Measurements from ENCODE around the gene LRP2. TPM values are rescaled to one million over a fixed set of nuclear protein-coding genes. Genes with fewer than 3 reads are reported as not detected.

The LRP2 gene
- total and polyA plus RNA-seq, 4 donors: 0.19 to 5.7 (median 0.40) TPM

GRCh38 chr2:169339657-169340056 lies 22.7 kb downstream of the LRP2 start:
- Histone ChIP-seq H3K4me3 (ENCODE audit: low read depth in 1 of 3, low read length in 3 of 3) (no peak overlapping the region), H3K36me3 (ENCODE audit: control insufficient read depth in 4 of 4, insufficient read depth in 3 of 4, low read depth in 1 of 4, low read length in 3 of 4) (no peaks in the 10 kb centered on the region), H3K27ac (ENCODE audit: low read depth in 1 of 2, low read length in 2 of 2) (no peak overlapping the region), H3K4me1 (ENCODE audit: control insufficient read depth in 4 of 4, insufficient read depth in 4 of 4, low read length in 3 of 4) (no peaks in the 10 kb centered on the region), H3K9ac (ENCODE audit: low read depth in 1 of 2, low read length in 2 of 2) (no peak overlapping the region), H3K27me3 (ENCODE audit: control insufficient read depth in 4 of 4, insufficient read depth in 4 of 4, low read length in 3 of 4) (no peaks in the 10 kb centered on the region), H3K9me3 (ENCODE audit: control insufficient read depth in 4 of 4, low read length in 3 of 4) (no peaks in the 10 kb centered on the region)
- TF ChIP-seq ATF3 (IDR thresholded peaks at IDR 0.05) (no peak), RAD21 (IDR thresholded peaks at IDR 0.05) (no peak), FOXA1 (IDR thresholded peaks at IDR 0.05) (no peak), EGR1 (IDR thresholded peaks at IDR 0.05; ENCODE audit: low read depth in 2 of 2) (no peak), HNF4A (conservative IDR thresholded peaks at IDR 0.05) (no peak), HNF4G (IDR thresholded peaks at IDR 0.05) (no peak), JUND (IDR thresholded peaks at IDR 0.05) (no peak), GABPA (IDR thresholded peaks at IDR 0.05 in 1 of 2, conservative IDR thresholded peaks at IDR 0.05 in 1 of 2) (no peak)
- 83% methylated on average over 2 of the region's 2 CpGs for whole genome bisulfite sequencing
- DNase-seq (ENCODE audit: low spot score): no peak

GRCh38 chr2:169336695-169337094 lies 25.6 kb downstream of the LRP2 start:
- WGBS: 74% methylated on average over 5 of the region's 5 CpGs
- no peak for DNase-seq (ENCODE audit: low spot score)

More at GRCh38 chr2:169336695-169337094, 25.6 kb downstream of the LRP2 start:
- no peak for TF ChIP-seq RAD21 (IDR thresholded peaks at IDR 0.05)
- TF ChIP-seq HNF4G (IDR thresholded peaks at IDR 0.05): no peak
- TF ChIP-seq FOXA1 (IDR thresholded peaks at IDR 0.05): no peak
- no peak for TF ChIP-seq JUND (IDR thresholded peaks at IDR 0.05)
- no peak for TF ChIP-seq HNF4A (conservative IDR thresholded peaks at IDR 0.05)
- no peak for TF ChIP-seq TAF1 (conservative IDR thresholded peaks at IDR 0.05)
- no peak for TF ChIP-seq YY1 (IDR thresholded peaks at IDR 0.05)
- no peak for TF ChIP-seq REST (IDR thresholded peaks at IDR 0.05)
- no peak for TF ChIP-seq SP1 (IDR thresholded peaks at IDR 0.05)
- no peak for TF ChIP-seq NR2F2 (IDR thresholded peaks at IDR 0.05)
- TF ChIP-seq ZBTB33 (IDR thresholded peaks at IDR 0.05): no peak
- TF ChIP-seq ATF3 (IDR thresholded peaks at IDR 0.05): no peak
- TF ChIP-seq GABPA (IDR thresholded peaks at IDR 0.05 in 1 of 2, conservative IDR thresholded peaks at IDR 0.05 in 1 of 2): no peak
- no peak for TF ChIP-seq FOXA2 (IDR thresholded peaks at IDR 0.05)
- TF ChIP-seq MAX (IDR thresholded peaks at IDR 0.05): no peak
- no peak for TF ChIP-seq CTCF (IDR thresholded peaks at IDR 0.05; ENCODE audit: low read depth, low read length, missing input control)
- TF ChIP-seq RXRA (IDR thresholded peaks at IDR 0.05): no peak
- Histone ChIP-seq H3K9ac (ENCODE audit: low read depth in 1 of 2, low read length in 2 of 2) (no peak overlapping the region), H3K27me3 (ENCODE audit: control insufficient read depth in 4 of 4, insufficient read depth in 4 of 4, low read length in 3 of 4) (no peaks in the 10 kb centered on the region), H3K36me3 (ENCODE audit: control insufficient read depth in 4 of 4, insufficient read depth in 3 of 4, low read depth in 1 of 4, low read length in 3 of 4) (no peaks in the 10 kb centered on the region), H3K4me1 (ENCODE audit: control insufficient read depth in 4 of 4, insufficient read depth in 4 of 4, low read length in 3 of 4) (no peaks in the 10 kb centered on the region), H3K9me3 (ENCODE audit: control insufficient read depth in 4 of 4, low read length in 3 of 4) (no peaks in the 10 kb centered on the region), H3K4me3 (ENCODE audit: low read depth in 1 of 3, low read length in 3 of 3) (no peak overlapping the region), H3K27ac (ENCODE audit: low read depth in 1 of 2, low read length in 2 of 2) (no peak overlapping the region)

All from liver (tissue), 9 donors.